Ovary (tissue), 3 donors: ENCODE measurements around the gene CDO1.

Experiments
- POLR2A ChIP-seq: fragments of 450-650 bp; IDR thresholded peaks from one replicate; pipeline ENCODE4 v1.6.1; 2017; ENCODE audit warnings: antibody characterized with exemption, mild to moderate bottlenecking, moderate library complexity
- TF ChIP-seq, protein P1 (sequence below), 3 donors: fragments of 450-650 bp in 2 of 3; fragments of 200-600 bp in 1 of 3; IDR thresholded peaks; one replicate each; pipeline versions ENCODE4 v1.5.1 to v1.8.0; 2016 to 2022; ENCODE audit warnings: antibody characterized with exemption in 3 of 3, mild to moderate bottlenecking in 1 of 3
- donor health status: DM: no; HTN: no; CAD: no.

DNA sequence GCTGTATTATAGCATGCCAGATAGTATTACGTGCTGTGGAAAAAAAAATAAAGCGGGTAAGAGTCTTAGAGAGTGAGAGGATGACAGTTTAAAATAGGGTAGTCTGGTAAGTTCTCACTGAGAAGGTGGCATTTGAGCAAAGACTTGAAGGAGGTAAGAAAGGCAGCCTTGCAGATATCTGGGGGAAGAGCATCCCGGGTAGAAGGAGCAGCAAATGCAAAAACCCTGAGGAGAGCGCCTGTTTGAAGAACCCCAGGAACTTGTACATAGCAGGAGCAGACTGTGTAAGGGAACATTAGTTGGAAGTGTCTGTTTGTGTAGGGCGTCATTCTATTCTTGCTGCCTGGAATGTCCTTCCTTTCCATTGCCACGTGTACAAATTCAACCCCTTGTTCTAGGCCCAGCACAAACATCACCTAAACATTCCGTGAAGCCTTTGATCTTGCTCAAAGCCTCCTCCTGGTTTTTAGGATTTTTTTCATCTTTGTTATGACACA, 27.9 kb upstream of the CDO1 start:
- TF ChIP-seq, protein P1, sequence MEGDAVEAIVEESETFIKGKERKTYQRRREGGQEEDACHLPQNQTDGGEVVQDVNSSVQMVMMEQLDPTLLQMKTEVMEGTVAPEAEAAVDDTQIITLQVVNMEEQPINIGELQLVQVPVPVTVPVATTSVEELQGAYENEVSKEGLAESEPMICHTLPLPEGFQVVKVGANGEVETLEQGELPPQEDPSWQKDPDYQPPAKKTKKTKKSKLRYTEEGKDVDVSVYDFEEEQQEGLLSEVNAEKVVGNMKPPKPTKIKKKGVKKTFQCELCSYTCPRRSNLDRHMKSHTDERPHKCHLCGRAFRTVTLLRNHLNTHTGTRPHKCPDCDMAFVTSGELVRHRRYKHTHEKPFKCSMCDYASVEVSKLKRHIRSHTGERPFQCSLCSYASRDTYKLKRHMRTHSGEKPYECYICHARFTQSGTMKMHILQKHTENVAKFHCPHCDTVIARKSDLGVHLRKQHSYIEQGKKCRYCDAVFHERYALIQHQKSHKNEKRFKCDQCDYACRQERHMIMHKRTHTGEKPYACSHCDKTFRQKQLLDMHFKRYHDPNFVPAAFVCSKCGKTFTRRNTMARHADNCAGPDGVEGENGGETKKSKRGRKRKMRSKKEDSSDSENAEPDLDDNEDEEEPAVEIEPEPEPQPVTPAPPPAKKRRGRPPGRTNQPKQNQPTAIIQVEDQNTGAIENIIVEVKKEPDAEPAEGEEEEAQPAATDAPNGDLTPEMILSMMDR (IDR thresholded peaks at IDR 0.05): no peak
- TF ChIP-seq POLR2A: no peak
